ENCODE data around the gene VKORC1.

The VKORC1 gene

GRCh38 chr16:31128711-31129567 is 34.3 kb upstream of the VKORC1 start:
- DNase-seq (ENCODE audit: low read depth): no peak
- Histone ChIP-seq H3K4me1 (ENCODE audit: control insufficient read depth, insufficient read depth, low read length) (peaks cover 4% of the 10 kb centered on the region), H3K4me3 (ENCODE audit: low read length) (no peak overlapping the region), H3K36me3 (ENCODE audit: control insufficient read depth, insufficient read depth, low read length, severe bottlenecking) (peaks cover 40% of the 10 kb centered on the region), H3K9ac (ENCODE audit: low read length) (no peak overlapping the region), H3K27me3 (replicated peaks; ENCODE audit: control insufficient read depth, insufficient read depth, low read length) (no peaks in the 10 kb centered on the region), H3K9me3 (ENCODE audit: control insufficient read depth, low read length) (no peaks in the 10 kb centered on the region)

GRCh38 chr16:31127182-31127581 is 32.6 kb upstream of the VKORC1 start:
- Histone ChIP-seq H3K27me3 (replicated peaks; ENCODE audit: control insufficient read depth, insufficient read depth, low read length) (no peaks in the 10 kb centered on the region), H3K9me3 (ENCODE audit: control insufficient read depth, low read length) (no peaks in the 10 kb centered on the region), H3K36me3 (ENCODE audit: control insufficient read depth, insufficient read depth, low read length, severe bottlenecking) (peaks cover 46% of the 10 kb centered on the region), H3K4me1 (ENCODE audit: control insufficient read depth, insufficient read depth, low read length) (peaks cover 4% of the 10 kb centered on the region), H3K4me3 (ENCODE audit: low read length) (no peak overlapping the region), H3K9ac (ENCODE audit: low read length) (no peak overlapping the region)
- no peak for DNase-seq (ENCODE audit: low read depth)

- no peak overlapping the region for H3K9ac ChIP-seq (ENCODE audit: low read length)
- H3K9me3 ChIP-seq (ENCODE audit: control insufficient read depth, low read length): no peaks in the 10 kb centered on the region
- peaks cover 4% of the 10 kb centered on the region for H3K4me1 ChIP-seq (ENCODE audit: control insufficient read depth, insufficient read depth, low read length)
- no peak overlapping the region for H3K4me3 ChIP-seq (ENCODE audit: low read length)
- no peak for DNase-seq (ENCODE audit: low read depth)
- H3K36me3 ChIP-seq (ENCODE audit: control insufficient read depth, insufficient read depth, low read length, severe bottlenecking): peaks cover 47% of the 10 kb centered on the region
- no peaks in the 10 kb centered on the region for H3K27me3 ChIP-seq (replicated peaks; ENCODE audit: control insufficient read depth, insufficient read depth, low read length)
These were observed 31.2 kb upstream of the VKORC1 start for GRCh38 chr16:31125844-31126243.

GRCh38 chr16:31120129-31120528 is 25.5 kb upstream of the VKORC1 start:
- Histone ChIP-seq H3K36me3 (ENCODE audit: control insufficient read depth, insufficient read depth, low read length, severe bottlenecking) (peaks cover 42% of the 10 kb centered on the region), H3K4me1 (ENCODE audit: control insufficient read depth, insufficient read depth, low read length) (peaks cover 12% of the 10 kb centered on the region), H3K9ac (ENCODE audit: low read length) (no peak overlapping the region), H3K27me3 (replicated peaks; ENCODE audit: control insufficient read depth, insufficient read depth, low read length) (no peaks in the 10 kb centered on the region), H3K9me3 (ENCODE audit: control insufficient read depth, low read length) (no peaks in the 10 kb centered on the region), H3K4me3 (ENCODE audit: low read length) (no peak overlapping the region)
- DNase-seq (ENCODE audit: low read depth): no peak

- peak; percentile 83 for DNase-seq (ENCODE audit: low read depth)
- Histone ChIP-seq H3K4me3 (ENCODE audit: low read length) (peak overlapping the region; percentile 91), H3K9ac (ENCODE audit: low read length) (peak overlapping the region; percentile 96), H3K27me3 (replicated peaks; ENCODE audit: control insufficient read depth, insufficient read depth, low read length) (no peaks in the 10 kb centered on the region), H3K9me3 (ENCODE audit: control insufficient read depth, low read length) (no peaks in the 10 kb centered on the region), H3K4me1 (ENCODE audit: control insufficient read depth, insufficient read depth, low read length) (peaks cover 12% of the 10 kb centered on the region), H3K36me3 (ENCODE audit: control insufficient read depth, insufficient read depth, low read length, severe bottlenecking) (peaks cover 35% of the 10 kb centered on the region)
These were observed 23.9 kb upstream of the VKORC1 start for GRCh38 chr16:31118223-31119155.

- peak; percentile 99 for DNase-seq (ENCODE audit: low read depth)
- peak within 1 kb of the TSS; percentile 91 for H3K4me3 ChIP-seq (ENCODE audit: low read length)
- H3K4me1 ChIP-seq (ENCODE audit: control insufficient read depth, insufficient read depth, low read length): peaks cover 12% of the 10 kb centered on the region
- no peaks in the 10 kb centered on the region for H3K9me3 ChIP-seq (ENCODE audit: control insufficient read depth, low read length)
- peak within 1 kb of the TSS; percentile 96 for H3K9ac ChIP-seq (ENCODE audit: low read length)
- peaks cover 40% of the 10 kb centered on the region for H3K36me3 ChIP-seq (ENCODE audit: control insufficient read depth, insufficient read depth, low read length, severe bottlenecking)
- no peaks in the 10 kb centered on the region for H3K27me3 ChIP-seq (replicated peaks; ENCODE audit: control insufficient read depth, insufficient read depth, low read length)
These were observed 23.0 kb upstream of the VKORC1 start, which contains the start of gene KAT8 for GRCh38 chr16:31117384-31118222. Gene KAT8, plus strand, starts transcription at chr16:31117664. Its CDS starts 18 bp downstream, at chr16:31117682.

GRCh38 chr16:31114468-31114867 is 19.9 kb upstream of the VKORC1 start:
- H3K4me1 ChIP-seq (ENCODE audit: control insufficient read depth, insufficient read depth, low read length): peaks cover 12% of the 10 kb centered on the region
- no peak for DNase-seq (ENCODE audit: low read depth)
- H3K4me3 ChIP-seq (ENCODE audit: low read length): no peak overlapping the region
- H3K36me3 ChIP-seq (ENCODE audit: control insufficient read depth, insufficient read depth, low read length, severe bottlenecking): peaks cover 43% of the 10 kb centered on the region
- H3K9me3 ChIP-seq (ENCODE audit: control insufficient read depth, low read length): no peaks in the 10 kb centered on the region
- H3K27me3 ChIP-seq (replicated peaks; ENCODE audit: control insufficient read depth, insufficient read depth, low read length): no peaks in the 10 kb centered on the region
- H3K9ac ChIP-seq (ENCODE audit: low read length): no peak overlapping the region

- Histone ChIP-seq H3K9ac (ENCODE audit: low read length) (no peak overlapping the region), H3K36me3 (ENCODE audit: control insufficient read depth, insufficient read depth, low read length, severe bottlenecking) (peaks cover 38% of the 10 kb centered on the region), H3K4me1 (ENCODE audit: control insufficient read depth, insufficient read depth, low read length) (peaks cover 13% of the 10 kb centered on the region), H3K27me3 (replicated peaks; ENCODE audit: control insufficient read depth, insufficient read depth, low read length) (no peaks in the 10 kb centered on the region), H3K9me3 (ENCODE audit: control insufficient read depth, low read length) (no peaks in the 10 kb centered on the region), H3K4me3 (ENCODE audit: low read length) (no peak overlapping the region)
- no peak for DNase-seq (ENCODE audit: low read depth)
These were observed 18.8 kb upstream of the VKORC1 start for GRCh38 chr16:31113121-31114120.

- Histone ChIP-seq H3K4me3 (ENCODE audit: low read length) (no peak overlapping the region), H3K36me3 (ENCODE audit: control insufficient read depth, insufficient read depth, low read length, severe bottlenecking) (peaks cover 38% of the 10 kb centered on the region), H3K9me3 (ENCODE audit: control insufficient read depth, low read length) (no peaks in the 10 kb centered on the region), H3K27me3 (replicated peaks; ENCODE audit: control insufficient read depth, insufficient read depth, low read length) (no peaks in the 10 kb centered on the region), H3K9ac (ENCODE audit: low read length) (no peak overlapping the region), H3K4me1 (ENCODE audit: control insufficient read depth, insufficient read depth, low read length) (peaks cover 8% of the 10 kb centered on the region)
- DNase-seq (ENCODE audit: low read depth): no peak
These were observed 18.1 kb upstream of the VKORC1 start for GRCh38 chr16:31112711-31113110.

All from adipocyte (in vitro differentiated cells).